Activated CD4-positive, alpha-beta T cell treated with anti-CD3 and anti-CD28 coated beads, Interleukin-2, Interleukin-6, amounts not matched to agents 100 ng/mL and 50 ng/mL, durations not matched to agents 16 hours and 8 hours (primary cell): ENCODE measurements around the gene EMILIN1.
A peak's percentile ranks its signal among the peaks of the same experiment; 100 is the strongest.

Experiments
- DNase-seq: peaks from one replicate; pipeline ENCODE4 v3.0.0-alpha.2; 2020

EMILIN1 gene

DNA sequence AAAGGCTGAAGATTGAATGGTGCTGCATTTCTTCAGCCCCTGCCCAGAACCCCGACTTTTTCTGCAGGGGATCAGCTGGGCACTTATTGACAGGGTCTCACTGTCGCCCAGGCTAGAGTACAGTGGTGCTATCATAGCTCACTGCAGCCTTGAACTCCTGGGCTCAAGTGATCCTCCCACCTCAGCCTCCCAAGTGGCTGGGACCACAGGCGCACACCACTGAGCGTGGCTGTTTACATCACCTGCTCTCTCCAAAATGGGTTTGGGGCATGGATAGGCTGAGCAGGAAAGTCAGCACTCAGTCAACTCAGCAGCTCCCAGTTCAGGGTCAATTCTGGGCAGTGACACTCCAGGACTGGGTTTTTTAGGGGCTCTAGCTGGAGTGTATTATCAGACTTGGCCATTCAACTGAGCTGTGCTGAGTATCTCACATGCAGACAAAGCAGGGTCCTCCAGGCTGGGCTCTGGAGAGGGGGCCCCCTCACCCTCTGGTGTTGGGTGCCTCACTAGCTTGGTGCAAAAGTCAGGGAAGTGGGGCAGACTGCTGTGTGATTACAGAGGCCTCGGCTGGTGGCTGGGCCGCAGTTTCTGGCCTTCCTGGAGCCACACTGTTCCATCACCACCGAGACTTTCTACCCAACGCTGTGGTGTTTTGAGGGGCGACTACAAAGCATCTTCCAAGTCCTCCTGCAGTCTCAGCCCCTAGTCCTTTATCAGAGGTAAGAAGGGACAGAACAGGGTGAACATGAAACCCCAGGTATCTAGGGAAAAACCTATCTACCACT is 49.7 kb downstream of the EMILIN1 start:
- DNase-seq = no peak

DNA sequence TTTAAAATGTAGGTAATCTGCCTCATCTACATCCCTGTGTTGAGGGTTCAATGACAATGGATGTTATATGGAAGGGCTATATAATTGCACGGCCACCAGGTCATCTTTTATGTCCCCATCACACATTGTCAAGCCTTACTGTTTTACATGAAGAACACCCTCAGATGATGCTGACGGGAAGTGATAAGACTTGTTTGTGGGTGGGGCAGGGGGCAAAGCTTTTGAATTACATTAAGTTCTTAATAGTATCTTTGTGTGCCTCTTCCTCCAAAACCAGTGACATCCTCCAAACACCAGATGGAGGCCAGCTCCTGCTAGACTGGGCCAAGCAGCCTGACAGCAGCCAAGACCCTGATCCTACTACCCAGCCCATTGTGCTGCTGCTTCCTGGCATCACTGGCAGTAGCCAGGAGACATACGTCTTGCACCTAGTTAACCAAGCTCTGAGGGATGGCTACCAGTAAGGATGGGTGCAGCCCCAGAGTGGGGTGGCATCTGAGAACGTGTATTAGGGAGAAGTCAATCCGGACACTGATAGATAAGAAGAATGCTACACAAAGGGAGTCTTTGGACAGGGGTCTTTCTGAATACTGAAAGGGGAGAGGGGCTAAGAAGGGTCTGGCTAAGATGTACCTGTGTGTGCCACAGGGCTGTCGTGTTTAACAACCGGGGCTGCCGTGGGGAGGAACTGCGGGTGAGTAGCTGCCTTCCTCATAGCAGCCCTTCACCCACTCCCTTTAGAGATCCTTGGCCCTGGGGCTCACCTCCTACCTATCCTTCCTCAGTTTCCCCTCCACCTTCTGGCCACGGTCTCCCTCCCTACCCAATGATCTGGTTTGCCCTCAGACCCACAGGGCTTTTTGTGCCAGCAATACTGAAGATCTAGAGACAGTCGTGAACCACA is 50.5 kb downstream of the EMILIN1 start:
- no peak for DNase-seq

DNA sequence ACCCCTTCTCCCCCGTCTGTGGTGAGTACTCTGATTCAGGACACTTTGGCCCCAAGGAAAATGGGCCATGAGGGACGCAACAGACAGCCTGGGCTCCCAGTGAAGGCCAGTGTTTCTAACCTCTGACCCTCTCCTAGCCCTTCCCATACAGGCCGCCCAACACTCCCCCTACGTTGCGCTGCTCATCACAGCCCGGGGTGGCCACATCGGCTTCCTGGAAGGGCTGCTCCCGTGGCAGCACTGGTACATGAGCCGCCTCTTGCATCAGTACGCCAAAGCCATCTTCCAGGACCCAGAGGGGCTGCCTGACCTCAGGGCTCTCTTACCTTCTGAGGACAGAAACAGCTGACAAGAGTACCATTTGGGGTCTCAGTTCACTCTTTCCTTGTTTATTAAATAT is 52.0 kb downstream of the EMILIN1 start:
- DNase-seq = no peak

- DNase-seq = no peak
Observed at GRCh38 chr2:27131429-27131828, 53.0 kb downstream of the EMILIN1 start.

DNA sequence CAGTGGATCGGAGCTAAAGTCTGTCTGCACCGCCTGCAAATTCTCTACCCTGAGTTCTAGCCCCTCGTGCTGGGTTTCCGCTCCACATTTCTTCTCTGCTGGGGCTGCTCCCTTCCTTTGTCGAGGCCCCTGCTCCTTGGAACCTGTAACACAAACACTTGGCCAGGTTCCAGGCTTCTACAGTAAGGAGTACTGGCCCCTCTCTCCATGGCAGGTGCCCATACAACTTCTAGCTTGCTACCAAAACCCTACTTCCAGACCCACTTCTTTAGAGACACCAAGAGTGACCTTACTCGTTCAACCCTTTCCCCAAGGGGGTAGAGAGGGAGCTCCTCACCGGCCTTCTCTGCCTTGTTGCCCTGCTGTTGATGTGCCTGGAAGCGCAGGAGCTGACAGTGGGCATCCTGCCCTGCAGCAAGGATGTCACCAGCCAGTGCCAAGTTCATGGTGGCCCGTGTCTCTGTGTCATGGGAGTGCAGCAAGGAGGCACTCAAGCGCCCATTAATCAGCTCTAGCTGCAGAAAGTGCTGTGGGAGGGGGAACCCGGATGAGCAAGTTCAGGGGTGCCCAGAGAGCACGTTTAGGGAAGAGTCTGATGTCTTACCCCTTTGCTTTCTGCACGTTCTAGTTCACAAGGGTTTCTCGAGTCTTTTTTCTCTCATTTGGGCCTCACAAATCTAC is 54.9 kb downstream of the EMILIN1 start:
- DNase-seq = peak; percentile 38

GRCh38 chr2:27133905-27134780 is 55.7 kb downstream of the EMILIN1 start, which contains the start of gene PREB:
TSS of gene PREB (minus strand) at chr2:27134636. CDS start at chr2:27134421, 215 bp downstream.
- DNase-seq = peak; percentile 99

DNA sequence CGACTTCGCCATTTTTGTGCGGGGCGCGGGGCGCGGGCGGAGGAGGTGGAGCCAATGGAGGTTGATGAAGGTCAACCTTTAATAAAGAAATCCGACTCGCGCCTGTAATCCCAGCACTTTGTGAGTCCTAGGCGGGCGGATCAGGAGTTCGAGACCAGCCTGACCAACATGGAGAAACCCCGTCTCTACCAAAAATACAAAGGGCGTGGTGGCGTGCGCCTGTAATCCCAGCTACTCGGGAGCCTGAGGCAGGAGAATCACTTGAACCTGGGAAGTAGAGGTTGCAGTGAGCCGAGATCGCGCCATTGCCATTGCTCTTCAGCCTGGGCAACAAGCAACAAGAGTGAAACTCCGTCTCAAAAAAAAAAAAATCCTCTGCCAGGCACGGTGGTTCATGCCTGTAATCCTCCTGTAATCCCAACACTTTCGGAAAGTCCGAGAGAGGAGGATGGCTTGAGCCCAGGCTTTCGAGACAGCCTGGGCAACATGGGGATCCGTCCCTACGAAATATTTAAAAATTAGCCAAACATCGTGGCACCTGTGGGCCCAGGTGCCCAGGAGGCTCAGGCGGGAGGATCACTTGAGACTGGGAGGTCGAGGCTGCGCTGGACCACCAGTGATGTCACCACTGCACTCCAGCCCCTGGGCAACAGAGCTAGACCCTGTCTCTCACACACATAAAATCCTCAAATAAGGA is 56.5 kb downstream of the EMILIN1 start:
- DNase-seq = no peak

DNA sequence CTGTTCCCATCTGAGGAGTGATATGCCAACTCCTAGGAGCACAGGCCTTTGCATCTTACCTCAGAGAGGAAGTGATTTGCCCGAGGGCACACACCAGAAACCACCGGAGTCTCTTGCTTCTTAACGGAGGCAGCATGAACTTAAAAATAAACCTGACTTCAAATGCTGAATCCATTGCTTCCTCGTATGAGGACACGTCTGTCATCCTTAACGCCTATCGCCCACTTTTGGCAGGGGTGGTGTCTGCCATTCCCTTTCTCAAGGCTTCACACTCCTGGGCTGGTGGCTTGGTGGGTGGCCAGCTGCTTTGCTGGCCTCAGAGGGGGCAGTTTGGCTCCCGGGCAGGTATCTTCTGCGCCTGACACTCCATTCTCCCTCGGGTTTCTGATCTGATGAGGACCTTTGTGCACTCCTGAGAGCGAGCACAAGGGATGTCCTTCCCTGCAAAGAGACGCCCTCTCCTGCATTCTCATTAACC is 57.1 kb downstream of the EMILIN1 start:
- DNase-seq = no peak
